GM18498 (cell line): ENCODE measurements around the gene NFIL3.
A peak's percentile ranks its signal among the peaks of the same experiment; 100 is the strongest.

Experiments used
- ATAC-seq: cut with Tn5 transposase; IDR thresholded peaks from one replicate; pipeline ENCODE4 v1.9.1; 2021; ENCODE audit warnings: mild to moderate bottlenecking, moderate library complexity; ENCODE audit not compliant: unreplicated experiment

NFIL3 gene

DNA sequence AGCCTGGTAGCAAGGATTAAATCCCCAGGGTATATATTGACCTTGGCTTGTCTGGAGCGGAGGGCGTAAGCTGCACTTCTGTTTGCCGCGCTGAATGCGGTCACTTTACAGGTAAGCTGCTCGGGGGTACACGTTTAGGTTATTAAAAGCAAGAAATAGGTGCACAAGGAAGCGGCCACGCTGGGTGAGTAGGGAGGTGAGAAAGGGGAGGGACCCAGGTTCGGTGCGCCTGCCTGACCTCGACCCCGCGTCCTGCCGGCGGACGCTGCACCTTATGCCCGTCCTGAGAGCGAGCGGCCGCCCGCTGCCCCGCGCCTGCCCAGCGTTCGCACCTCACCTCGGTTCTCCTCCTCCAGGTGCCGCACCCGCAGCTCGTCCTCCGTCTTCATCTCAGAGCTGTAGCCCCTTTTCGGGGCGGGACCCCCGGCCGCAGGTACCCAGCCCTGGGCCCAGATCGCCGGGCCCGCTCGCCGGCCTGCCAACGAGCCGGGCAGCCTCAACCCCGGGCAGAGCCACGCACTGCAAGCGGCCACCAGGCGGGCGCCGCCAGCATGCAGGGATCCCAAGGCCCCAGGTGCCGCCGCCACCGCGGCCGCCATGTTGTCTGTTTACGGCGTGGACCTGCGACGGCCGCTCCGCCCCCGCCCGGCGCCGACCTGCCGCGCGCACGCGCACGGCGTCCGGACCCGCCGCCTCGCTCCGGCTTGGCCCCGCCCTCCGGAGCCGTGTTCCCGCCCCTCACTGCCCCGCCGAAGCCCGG, 62.2 kb downstream of the NFIL3 start, which contains the start of gene AUH:
Gene AUH (minus strand): TSS at position 628 of the 760 bp plus-strand sequence. CDS start 29 bp downstream, at position 599.
- peak; percentile 95 for ATAC-seq

GRCh38 chr9:91360551-91361290, 62.9 kb downstream of the NFIL3 start:
- no peak for ATAC-seq

- ATAC-seq, result no peak
These were observed 63.7 kb downstream of the NFIL3 start for GRCh38 chr9:91359734-91360470.

GRCh38 chr9:91359083-91359482, 64.5 kb downstream of the NFIL3 start:
- no peak for ATAC-seq
